Right lobe of liver (tissue), 6 donors: ENCODE measurements around the gene PHF14. TPM values are rescaled to one million over a fixed set of nuclear protein-coding genes. Genes with fewer than 3 reads are reported as not detected.

Source experiments
- ATAC-seq, 4 donors: fragments of 200-7000 bp; cut with Tn5 transposase; one replicate each; pipeline ENCODE4 v1.9.1; 2020; ENCODE audit warnings: mild to moderate bottlenecking in 4 of 4, moderate library complexity in 4 of 4
- DNase-seq, 3 donors: peaks; one replicate each; pipeline ENCODE4 v3.0.0-alpha.2; 2020
- H3K27ac ChIP-seq, 3 donors: fragments of 200-600 bp; one replicate each; pipeline ENCODE4 v1.8.0; 2022
- H3K27me3 ChIP-seq, 2 donors: fragments of 200-600 bp; one replicate each; pipeline ENCODE4 v1.8.0; 2022
- H3K36me3 ChIP-seq, 4 donors: fragments of 200-600 bp; sonication (generic) in 1 of 4; one replicate each; pipeline versions ENCODE4 v1.5.1 to v1.8.0; 2017 to 2022; ENCODE audit warnings: control low read depth in 1 of 4
- H3K4me1 ChIP-seq, 4 donors: fragments of 200-600 bp; sonication (generic) in 1 of 4; one replicate each; pipeline versions ENCODE4 v1.5.1 to v1.8.0; 2017 to 2022; ENCODE audit warnings: control low read depth in 1 of 4
- H3K4me3 ChIP-seq, 3 donors: fragments of 200-600 bp; one replicate each; pipeline ENCODE4 v1.8.0; 2022
- H3K9me3 ChIP-seq, 4 donors: fragments of 200-600 bp; sonication (generic) in 1 of 4; one replicate each; pipeline versions ENCODE4 v1.5.1 to v1.8.0; 2017 to 2022; ENCODE audit warnings: control low read depth in 1 of 4
- CTCF ChIP-seq, 4 donors: fragments of 200-600 bp in 3 of 4; fragments of 450-650 bp in 1 of 4; IDR thresholded peaks; one replicate each; pipeline versions ENCODE4 v1.5.1 to v1.8.0; 2016 to 2022; ENCODE audit warnings: antibody characterized with exemption in 4 of 4, mild to moderate bottlenecking in 2 of 4
- POLR2A ChIP-seq: fragments of 450-650 bp; IDR thresholded peaks from one replicate; pipeline ENCODE4 v1.6.1; 2017; ENCODE audit warnings: antibody characterized with exemption, mild to moderate bottlenecking
- WGBS: methylation state at CpG from one replicate; pipeline ENCODE4 v1.1.6; 2018; ENCODE audit warnings: low coverage, low lambda C conversion rate; ENCODE audit not compliant: insufficient coverage; ENCODE audit errors: missing lambda C conversion rate; 5-methylcytosine and 5-hydroxymethylcytosine counted together
- intact Hi-C, 2 donors: fragments of 100-400 bp; cut with DNase I; formaldehyde crosslinking; loops; one replicate each; pipeline versions ENCODE4 v1.11.2 to v1.14.1; 2022
- total RNA-seq, 6 experiments: library from RNA; depleted of rRNA in 2 of 6; stranded (reverse); fragments of >200 nt in 2 of 6; fragmentation: NEBNext Ultra II Directional in 3 of 6; extraction: Animal tissue kit (Norgen Biotek cat#: 25700) in 3 of 6; gene quantifications; one replicate each; pipeline versions ENCODE4 v1.1.0 to v1.2.4, GENCODE V29; 2016 to 2023
- donor health status: DM: no; HTN: yes; CAD: no.
- donor health status: DM: no; HTN: no; CAD: no.
- donor health status: DM: no; HTN: no; CAD: no.
- donor health status: DM: no; HTN: yes; CAD: no.
- donor health status: DM: no; HTN: yes; CAD: no.

The PHF14 gene
- total RNA-seq, 6 experiments from 2014 or later: 13.5 to 25.7 (median 16.7) TPM

GRCh38 chr7:11153694-11154093 lies 180.0 kb downstream of the PHF14 start:
- H3K9me3 ChIP-seq: no peaks in the 10 kb centered on the region
- intact Hi-C loops: no loop called here
- TF ChIP-seq CTCF (IDR thresholded peaks at IDR 0.05): peak; percentile 18 to 34 (median 20)
- TF ChIP-seq POLR2A: no peak

GRCh38 chr7:11155883-11156282 lies 182.2 kb downstream of the PHF14 start:
- H3K9me3 ChIP-seq: no peaks in the 10 kb centered on the region
- TF ChIP-seq CTCF (IDR thresholded peaks at IDR 0.05) (no peak), POLR2A (no peak)
- WGBS: 95% methylated on average over 1 of the region's 1 CpG
- H3K4me3 ChIP-seq: no peak overlapping the region
- no peaks in the 10 kb centered on the region for H3K4me1 ChIP-seq
- no peak overlapping the region for H3K27ac ChIP-seq
- no peak for ATAC-seq
- no peaks in the 10 kb centered on the region for H3K27me3 ChIP-seq
- no peaks in the 10 kb centered on the region for H3K36me3 ChIP-seq
- intact Hi-C loops: no loop called here
- DNase-seq: no peak

More at GRCh38 chr7:11153694-11154093, 180.0 kb downstream of the PHF14 start:
- Histone ChIP-seq H3K4me1 (no peaks in the 10 kb centered on the region), H3K4me3 (no peak overlapping the region), H3K27ac (no peak overlapping the region), H3K36me3 (no peaks in the 10 kb centered on the region), H3K27me3 (no peaks in the 10 kb centered on the region)
- ATAC-seq (peak; percentile 62 to 65 (median 64)), DNase-seq (no peak)
- 84% methylated on average over 4 of the region's 4 CpGs for WGBS

- intact Hi-C loops: no loop called here
- no peaks in the 10 kb centered on the region for H3K36me3 ChIP-seq
- H3K27me3 ChIP-seq: no peaks in the 10 kb centered on the region
- no peak for DNase-seq
- H3K4me1 ChIP-seq: no peaks in the 10 kb centered on the region
- 100% methylated on average over 1 of the region's 1 CpG for WGBS
- no peak for TF ChIP-seq POLR2A
- TF ChIP-seq CTCF (IDR thresholded peaks at IDR 0.05): no peak
- H3K9me3 ChIP-seq: no peaks in the 10 kb centered on the region
- no peak overlapping the region for H3K4me3 ChIP-seq
- H3K27ac ChIP-seq: no peak overlapping the region
- ATAC-seq: no peak
Measured at GRCh38 chr7:11161499-11161898, 187.8 kb downstream of the PHF14 start.

- WGBS: 100% methylated on average over 1 of the region's 1 CpG
Measured at GRCh38 chr7:11163220-11163619, 189.5 kb downstream of the PHF14 start.

More at GRCh38 chr7:11163220-11163619, 189.5 kb downstream of the PHF14 start:
- Histone ChIP-seq H3K36me3 (no peaks in the 10 kb centered on the region), H3K9me3 (no peaks in the 10 kb centered on the region), H3K4me3 (no peak overlapping the region), H3K27ac (no peak overlapping the region), H3K4me1 (no peaks in the 10 kb centered on the region), H3K27me3 (no peaks in the 10 kb centered on the region)
- no peak for DNase-seq
- no peak for ATAC-seq
- intact Hi-C loops: no loop called here
- TF ChIP-seq CTCF (IDR thresholded peaks at IDR 0.05): no peak
- no peak for TF ChIP-seq POLR2A
